Daoy (cell line): ENCODE results near the gene GOLGA2. TPM values are rescaled to one million over a fixed set of nuclear protein-coding genes. Genes with fewer than 3 reads are reported as not detected.

Source experiments
- DNase-seq: peaks from one replicate; pipeline ENCODE4 v3.0.0-alpha.2; 2015; ENCODE audit warnings: low read depth
- total RNA-seq: library from RNA; depleted of rRNA; stranded (reverse); fragments of >200 nt; shearing (Covaris generic); gene quantifications from 2 replicates; pipeline ENCODE4 v1.2.3, GENCODE V29; 2014

The GOLGA2 gene
- total RNA-seq, 1 experiment from 2014 or later, result 85.5 TPM

DNA sequence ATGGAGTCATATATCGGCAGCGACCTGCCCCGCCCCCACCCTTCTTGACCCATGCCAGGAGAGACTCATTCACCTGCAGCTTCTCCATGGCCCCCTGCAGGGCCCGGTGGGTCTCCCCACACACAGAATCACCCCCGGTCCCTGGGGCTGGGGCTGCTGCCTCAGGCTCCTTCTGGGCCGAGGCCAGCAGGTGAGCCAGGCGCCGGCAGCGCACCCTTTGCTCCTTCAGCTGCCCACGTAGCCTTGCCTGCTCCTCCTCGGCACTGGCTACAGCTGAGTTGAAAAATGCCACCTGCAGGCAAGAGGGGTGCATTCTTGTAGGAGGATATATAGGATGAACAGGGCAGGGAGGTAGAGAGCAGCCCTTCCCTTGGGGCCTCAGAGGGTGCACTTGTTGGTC lies 17.9 kb downstream of the GOLGA2 start:
- DNase-seq, result no peak

DNA sequence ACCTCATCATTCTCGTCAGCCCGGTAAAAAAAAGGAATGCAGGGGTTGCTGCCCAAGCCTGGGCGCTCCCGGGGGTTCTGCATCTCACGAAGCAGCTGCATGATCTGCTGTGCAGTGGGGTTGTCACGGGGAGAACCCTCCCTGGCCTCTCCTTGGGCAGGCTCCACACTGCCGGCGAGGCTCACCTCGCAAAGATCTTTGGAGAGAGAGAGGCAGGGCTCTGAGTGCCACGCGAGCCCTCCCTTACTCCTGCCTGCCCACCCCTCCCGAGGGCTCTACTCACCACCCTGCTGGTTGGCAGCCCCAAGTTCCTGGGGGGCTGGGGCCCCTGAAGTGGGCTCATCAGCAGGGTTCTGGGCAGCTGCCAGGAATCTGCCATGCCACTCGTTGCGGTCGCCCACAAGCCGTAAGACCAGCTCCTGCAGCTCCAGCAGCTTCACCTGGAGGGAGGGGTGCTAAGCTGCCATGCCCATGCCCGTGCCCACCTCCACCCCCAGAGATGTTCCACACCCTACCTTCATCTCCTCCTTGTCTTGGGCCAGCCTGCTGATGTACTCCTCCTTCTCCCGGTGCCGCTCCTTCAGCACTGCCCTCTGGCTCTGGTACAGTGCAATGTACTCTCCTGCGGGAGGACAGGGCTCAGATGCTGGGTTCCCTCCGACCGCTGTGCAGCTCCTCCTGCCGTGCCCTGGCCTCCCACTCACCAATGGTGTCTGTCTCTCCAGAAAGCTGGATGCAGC lies 18.6 kb downstream of the GOLGA2 start:
- no peak for DNase-seq

DNA sequence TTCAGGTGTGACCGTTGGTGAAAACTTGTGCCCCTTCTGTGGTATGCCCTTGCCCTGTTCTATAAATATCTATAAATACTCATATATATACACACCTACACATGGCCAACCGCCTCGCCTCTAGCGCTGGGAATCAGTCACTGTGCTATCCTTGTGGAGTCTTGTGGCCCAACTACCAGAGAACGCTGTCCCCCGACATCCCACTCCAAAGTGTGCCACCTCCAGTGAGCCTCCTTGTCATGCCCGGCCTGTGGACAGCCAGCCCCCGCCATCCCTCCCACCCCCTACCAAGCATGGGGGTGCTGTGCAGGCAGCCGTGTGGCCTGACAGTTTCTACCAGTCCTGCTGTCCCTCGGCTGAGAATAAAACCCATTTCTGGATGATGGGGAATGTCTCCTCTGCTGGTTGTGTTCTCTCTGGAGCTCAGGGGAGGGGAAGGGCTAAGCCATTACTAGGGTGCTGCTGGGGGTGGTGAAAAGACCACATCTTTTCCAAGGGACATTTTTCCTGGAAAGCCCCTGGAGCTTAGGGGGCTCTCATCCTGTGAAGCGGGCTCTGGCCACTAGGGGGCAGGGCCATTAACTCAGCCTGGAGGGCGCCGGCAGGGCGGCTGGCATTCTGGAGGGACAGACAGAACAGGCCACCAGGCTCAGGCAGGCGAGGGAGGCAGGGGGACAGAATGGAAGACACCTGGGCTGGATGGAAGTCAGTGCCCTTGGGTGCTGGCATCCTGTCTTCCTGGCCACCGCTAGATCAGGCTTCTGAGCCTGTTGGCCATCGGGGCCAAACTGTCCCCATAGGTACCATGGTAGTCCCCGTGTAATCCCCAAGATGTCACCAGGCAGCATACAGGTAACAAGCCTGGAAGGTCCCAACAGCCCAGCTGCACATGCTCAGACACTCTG lies 20.7 kb downstream of the GOLGA2 start:
- peak; percentile 74 for DNase-seq

DNA sequence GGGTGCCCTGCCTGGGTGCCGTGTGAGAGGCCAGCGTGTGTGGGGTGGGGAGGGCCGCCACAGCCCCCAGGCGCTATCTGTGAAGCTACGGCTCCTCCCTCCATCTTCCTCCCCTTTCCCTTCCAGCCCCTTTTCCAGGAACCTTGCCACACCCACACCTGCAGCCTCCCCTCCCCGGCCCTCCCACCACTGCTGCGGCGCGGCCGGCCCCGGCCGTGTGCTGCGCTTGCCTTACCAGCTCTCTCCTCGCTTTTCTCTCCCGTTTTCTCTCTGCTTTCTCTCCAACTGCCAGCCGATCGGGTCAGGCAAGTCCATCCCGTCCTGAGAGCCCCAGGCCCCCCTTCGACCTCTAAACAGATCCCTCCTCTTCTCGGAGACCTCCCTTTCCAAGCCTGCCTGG lies 21.4 kb downstream of the GOLGA2 start:
- DNase-seq, result no peak

DNA sequence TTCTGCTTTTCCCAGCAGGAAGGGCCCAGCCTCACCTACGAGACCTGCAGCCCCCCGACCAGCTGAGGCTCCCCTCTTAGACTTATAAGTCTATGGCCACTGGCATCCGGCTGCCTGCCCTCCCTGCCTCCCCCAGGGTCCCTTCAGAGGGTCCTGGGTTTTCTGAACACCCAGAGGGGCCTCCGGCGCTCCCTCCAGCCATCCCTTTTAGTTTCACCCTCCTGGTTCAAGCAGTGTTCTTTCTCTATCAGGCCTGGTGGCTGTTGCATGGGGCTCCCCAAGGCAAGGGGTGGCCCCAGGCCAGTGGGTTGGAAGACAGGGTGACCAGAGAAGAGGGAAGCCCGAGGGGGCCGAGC lies 21.8 kb downstream of the GOLGA2 start:
- no peak for DNase-seq

DNA sequence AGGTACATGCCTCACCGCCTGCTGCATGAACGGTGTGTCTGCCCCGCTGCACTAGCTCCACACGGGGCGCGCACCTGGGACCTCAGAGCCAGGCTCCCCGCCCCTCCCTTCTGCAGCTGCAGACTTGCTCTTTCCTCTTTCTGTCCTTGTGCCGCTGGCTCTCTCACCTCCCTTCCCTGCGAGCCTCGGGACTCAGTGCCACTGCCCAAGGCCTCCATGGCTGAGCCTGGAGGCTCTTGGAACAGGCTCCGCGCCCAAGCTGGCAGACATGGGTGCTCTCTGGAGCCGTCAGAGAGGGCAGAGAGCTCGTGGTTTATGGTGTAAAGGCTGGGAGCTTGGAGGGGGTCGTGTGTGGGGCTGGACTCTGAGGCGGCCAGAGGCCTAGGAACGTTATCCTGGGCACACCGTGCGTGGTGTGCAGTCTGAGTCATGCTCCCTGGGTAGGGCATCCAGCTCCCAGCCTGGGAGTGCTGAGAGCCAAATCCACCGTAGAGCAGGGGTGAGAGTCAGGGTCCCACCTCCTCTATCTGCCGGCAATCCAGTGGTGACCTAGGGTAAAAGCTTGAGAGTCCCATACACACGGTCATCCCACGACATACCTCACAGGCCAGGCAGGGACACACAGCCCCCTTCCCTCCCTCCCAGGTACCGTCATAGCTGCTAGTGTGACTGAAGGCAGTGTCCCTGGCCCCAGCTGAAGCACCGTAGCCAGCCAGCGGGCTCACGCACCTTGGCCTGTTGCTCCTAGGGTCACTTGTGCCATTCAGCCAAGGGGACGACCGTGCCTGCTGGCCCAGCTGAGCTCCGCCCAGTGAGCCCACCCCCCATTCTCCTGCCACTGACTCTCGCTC lies 22.4 kb downstream of the GOLGA2 start:
- no peak for DNase-seq

DNA sequence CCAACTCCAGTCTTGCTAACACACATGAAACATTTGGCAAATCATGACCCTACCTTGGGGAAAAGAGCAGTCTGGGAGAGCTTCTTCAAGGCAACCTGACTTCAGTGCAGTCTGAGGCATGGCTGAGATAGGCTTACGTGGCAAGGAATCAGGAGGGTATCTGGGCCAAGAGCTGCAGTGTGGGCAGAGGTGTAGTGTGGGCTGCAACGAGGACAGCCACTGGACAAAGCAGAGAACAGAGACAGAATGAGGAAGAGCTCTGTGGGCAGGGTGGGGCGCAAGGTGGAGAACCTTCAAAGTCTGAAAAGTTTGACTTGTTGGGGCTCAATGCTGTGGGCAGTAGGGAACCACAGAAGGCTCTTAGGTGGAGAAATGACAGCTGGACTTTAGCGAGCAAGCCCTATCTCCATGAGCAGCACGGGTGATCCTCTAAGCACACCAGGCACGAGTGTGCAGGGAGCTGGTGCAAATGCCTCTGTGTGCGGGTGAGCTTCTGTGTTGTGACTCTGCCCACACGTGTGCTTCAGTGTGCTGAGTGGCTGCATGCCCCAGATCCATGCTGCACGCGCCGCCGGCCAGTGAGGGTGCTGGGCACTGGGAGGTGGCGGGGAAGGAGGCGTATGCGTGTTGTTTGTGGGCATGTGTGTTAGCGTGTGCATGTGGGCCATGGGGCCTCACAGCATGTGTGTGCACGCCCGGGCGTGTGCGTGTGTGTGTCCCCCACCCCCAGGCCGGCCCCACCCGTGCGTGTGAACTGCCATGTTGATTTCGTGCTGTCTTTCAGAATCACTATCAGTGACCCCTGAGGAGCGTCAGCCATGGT lies 23.3 kb downstream of the GOLGA2 start:
- no peak for DNase-seq

DNA sequence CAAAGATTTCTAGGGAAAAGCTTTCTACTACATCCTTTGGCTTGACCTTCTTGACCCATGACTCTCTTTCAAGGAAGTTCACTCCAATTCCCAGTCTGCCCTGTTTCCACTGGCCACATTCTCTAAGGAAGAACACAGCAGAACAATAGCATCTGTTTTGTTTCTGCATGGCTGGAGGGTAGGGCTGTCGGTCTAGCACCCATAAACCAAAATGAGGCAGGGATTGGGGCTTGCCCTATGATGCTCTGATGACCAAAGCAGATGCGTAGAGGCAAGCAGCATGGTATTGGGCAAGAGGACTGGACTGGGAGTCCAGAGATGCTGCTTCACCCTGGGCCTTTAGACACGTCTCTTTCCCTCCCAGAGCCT lies 24.1 kb downstream of the GOLGA2 start:
- no peak for DNase-seq

DNA sequence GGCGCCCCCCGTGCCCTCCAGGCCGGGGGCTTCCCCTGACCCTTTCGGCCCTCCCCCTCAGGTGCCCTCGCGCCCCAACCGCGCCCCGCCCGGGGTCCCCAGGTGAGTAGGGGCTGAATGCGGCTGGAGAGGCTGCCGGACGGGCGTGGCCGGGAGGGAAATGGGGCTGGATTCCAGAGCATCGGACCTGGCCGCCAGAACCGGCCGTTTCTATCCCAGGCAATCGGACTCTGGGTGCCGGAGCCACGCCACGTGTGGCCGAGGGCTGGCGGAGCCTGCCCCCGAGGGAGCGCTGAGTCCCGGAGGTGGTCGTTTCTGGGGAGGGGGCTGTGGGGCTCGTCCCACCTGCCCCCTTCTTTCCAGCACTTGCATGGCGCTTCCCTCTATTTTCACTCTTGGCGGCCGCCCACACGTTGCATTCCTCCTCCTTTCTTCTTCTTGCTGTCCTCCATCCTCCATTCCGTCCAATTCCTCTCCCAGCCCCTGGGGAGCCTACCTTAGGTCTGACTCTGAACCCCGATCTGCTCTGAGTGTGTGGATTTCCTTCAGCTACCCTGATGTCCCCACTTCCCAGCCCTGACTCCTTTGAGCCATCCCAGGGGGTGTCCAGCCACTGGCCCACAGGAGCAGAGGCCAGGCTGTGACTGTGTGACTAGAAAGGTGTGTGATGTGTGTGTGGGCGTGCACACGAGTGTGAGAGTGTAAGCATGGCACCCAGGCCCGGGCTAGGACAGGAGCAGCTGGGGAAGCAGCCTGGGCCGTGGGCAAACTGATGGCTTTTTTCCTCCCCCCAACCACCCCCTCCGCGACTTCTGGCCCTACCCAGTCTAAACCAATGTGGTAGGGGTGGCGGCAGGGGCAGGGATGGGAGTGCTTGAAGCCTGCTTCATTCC lies 24.7 kb downstream of the GOLGA2 start:
- no peak for DNase-seq

DNA sequence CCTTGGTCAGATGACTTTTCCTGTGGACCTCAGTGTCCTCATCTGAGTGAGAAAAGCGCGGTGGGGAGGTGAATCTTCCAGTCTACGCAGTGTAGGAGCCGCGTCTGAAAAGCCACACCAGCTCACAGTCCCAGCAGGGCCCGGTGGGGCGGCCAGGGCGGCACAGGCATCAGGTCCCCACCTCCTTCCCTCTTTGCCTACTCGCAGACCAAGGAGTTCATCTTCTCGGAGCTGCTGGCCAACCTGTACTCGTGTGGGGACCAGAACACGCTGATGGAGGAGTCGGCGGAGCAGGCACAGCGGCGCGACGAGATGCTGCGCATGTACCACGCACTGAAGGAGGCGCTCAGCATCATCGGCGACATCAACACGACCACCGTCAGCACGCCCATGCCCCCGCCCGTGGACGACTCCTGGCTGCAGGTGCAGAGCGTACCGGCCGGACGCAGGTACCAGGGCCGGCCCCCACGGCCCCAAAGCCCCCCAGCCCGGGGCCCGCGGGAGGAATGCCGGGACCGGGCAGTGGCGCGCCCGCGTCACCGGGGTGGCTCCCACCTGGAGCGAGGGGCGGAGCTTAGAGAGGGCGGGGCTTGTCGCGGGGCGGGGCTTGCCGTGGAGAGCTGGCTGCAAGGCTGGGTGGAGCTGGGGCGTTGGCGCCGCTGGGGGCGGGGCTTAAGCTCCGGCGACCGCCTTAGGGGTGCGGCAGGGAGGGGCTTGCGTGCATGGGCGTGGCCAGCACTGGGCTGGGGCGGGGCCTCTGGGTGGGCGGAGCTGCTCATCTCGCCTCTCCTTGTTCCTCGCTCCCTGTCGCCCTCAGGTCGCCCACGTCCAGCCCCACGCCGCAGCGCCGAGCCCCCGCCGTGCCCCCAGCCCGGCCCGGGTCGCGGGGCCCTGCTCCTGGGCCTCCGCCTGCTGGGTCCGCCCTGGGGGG lies 25.6 kb downstream of the GOLGA2 start:
- peak; percentile 80 for DNase-seq

DNA sequence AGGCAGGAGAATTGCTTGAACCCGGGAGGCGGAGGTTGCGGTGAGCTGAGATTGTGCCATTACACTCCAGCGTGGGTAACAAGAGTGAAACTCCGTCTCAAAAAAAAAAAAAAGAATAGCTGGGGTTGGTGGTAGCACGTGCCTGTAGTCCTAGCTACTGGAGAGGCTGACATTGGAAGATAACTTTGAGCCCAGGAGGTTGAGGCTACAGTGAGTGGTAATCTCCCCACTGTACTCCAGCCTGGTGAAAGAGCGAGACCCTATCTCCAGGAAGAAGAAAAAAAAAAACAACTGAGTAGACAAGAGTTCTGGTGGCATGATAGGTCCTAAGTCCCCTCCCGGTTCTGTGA lies 26.3 kb downstream of the GOLGA2 start:
- DNase-seq, result no peak

DNA sequence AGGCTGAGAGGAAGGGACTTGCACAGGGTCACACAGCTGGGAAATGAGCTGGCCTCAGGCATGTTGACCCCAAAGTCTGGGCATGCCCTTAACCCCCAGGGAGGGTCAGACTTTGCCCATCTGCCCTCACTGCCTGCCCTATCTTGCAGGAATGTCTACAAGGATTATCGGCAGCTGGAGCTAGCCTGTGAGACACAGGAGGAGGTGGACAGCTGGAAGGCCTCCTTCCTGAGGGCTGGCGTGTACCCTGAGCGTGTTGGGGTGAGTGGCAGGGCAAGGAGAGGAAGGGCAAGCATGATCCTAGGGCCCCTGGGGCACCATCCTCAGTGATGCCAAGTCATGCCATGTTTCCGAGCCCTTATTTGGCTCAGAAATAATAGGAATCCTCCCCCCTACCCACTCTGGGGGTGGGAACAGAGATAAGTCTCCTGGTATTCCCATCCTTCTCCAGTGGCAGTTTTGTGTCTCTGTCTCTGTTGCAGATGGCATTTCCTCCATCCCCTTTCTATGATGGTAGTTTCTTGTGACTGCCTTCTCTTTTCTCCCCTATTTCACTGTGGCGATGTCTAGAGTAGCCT lies 28.5 kb downstream of the GOLGA2 start:
- no peak for DNase-seq

DNA sequence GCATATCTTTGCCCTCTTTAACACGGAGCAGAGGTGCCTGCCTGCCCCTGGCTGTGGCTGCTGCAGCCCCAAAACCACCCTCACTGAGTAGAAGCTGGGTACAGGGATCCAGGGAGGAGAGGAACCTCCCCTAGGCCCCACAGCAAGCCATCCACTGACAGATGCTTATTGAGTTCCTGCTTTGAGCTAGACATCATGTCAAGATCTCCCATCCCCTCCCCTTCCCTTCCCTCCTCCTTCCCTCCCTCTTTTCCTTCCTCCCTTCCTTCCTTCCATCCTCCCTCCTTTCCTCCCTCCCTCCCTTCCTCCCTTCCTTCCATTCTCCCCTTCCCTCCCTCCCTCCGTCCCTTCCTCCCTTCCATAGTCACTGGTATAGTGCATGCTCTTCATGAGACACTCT lies 29.3 kb downstream of the GOLGA2 start:
- no peak for DNase-seq

DNA sequence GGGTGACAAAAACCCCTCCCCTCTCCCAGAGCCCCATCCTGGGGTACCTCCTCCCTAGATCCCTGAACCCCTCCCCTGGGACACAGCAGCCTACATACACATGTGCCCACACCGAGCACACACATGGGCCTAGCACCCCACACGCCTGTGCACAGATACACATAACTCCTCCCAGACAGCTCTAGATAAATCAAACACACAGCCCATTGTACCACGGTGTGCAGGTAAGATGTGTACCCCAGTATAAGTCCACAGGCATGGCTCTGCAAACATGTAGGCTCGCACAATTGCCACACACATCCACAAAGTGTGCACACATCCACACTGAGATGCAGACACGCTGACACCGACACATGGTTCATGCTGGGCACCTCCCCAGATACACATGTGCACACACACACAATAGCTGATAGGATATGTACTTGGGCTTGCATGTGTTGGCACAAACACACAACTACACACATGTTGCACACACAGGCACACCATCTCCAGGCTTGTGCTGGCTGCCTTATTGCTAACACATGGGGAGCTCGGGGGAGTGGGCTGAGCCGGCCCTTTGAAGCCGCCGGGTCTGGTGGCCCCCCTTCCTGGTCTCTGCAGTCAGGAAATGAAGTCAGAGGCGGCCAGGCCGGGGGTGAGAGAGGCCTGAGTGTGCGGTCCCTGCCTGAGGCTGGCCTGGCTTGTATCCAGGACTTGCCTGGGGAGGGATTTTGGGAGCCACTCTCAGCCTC lies 30.2 kb downstream of the GOLGA2 start:
- peak; percentile 80 for DNase-seq

DNA sequence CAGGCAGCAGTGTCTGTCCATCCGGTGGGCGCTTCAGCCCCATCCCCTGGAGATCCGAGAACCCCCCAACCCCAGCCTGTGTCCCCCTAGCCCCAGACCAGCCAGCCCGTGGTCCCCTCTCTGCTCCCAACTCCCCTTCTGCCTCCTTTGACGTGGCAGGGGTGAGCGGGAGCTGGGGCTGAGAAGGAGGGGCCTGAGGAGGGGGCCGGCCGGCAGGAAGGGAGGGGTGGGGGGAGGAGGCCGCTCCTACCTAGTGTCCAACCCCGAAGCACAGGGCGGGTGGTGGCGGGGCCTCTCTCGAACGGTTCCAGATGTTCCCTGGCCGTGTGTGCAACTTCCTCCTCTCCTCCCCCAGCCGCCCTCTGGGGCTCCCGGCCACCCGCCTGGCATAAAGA lies 31.0 kb downstream of the GOLGA2 start:
- peak; percentile 85 for DNase-seq

DNA sequence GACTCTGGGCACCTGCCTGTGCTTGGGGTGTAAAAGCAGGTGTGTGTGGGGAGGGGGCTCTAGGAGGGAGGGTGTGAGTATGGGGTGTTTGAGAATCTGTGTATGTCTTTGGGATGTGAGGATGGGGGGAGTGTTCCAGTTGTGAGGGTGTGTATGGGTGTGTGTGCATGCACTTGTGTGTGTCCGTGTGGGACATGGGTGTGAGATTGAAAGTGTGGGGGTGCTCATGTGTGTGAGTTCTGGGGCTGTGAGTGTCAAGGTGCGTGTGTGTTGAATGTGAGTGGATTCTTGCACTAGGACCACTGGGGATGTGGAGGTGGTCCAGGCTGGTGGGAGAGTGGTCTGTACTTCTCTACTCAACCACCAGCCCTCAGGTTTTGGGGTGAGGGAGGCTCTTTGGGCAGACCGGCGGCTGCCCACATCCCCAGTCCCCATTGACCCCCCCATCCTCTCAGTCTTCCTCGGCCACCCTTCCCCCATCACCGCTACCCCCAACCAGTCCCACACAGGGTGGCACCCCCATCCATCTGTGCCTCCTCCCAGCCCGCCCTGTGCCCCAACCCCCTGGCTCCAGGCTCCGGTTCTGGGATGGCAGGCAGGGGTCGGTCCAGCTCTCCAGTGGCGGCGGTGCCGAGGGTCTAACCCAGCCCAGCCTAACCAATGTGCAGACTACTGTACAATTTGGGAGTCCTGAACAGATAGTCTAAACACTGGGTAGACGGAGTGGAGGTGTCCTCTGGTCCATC lies 31.5 kb downstream of the GOLGA2 start:
- no peak for DNase-seq

DNA sequence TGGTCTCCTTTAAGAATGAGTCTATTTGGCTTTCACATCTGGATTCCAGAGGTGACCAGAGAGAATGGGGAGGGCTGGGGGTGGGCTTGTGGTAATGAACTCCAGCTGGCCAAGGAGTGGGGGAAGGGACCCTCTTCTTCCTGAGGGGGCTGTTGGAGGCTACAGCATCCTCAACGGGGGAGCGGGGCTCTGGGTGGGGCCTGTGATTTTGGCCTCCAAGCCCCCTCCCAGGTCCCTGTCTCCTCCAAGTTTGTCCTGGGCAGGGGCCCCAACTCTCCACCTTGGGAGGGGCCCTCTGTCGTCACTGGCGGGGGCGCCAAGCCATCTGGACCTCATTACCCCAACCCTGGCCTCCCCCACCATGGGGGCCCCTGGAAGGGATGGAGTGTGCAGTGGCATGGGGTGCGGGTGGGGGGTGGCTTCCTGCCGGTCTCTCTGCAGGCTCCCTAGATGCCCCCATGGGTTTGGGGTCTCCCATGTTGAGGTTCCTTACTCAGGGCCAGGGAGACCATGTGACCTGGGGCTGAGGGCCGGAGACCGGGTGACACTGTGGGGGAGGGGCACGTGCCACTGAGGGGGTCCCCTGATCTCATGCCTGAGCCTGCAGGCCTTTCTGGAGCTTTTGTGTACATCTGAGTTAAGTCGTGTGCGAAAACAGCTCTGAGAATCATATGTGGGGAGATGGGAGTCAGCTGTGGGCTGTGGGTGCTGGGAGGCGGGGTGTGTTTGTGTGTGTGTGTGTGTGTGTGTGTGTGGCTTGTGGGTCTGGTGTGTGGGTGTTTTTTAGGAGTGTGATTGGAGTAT lies 32.4 kb downstream of the GOLGA2 start:
- DNase-seq, result no peak
